H1 (cell line): Measurements from ENCODE around the gene KCNK3. TPM values are rescaled to one million over a fixed set of nuclear protein-coding genes. Genes with fewer than 3 reads are reported as not detected.
"Not testable (repeated sequence)": the region's sequence is repeated elsewhere in the genome, so short reads cannot be mapped to it uniquely, and the experiment has no call there.

ENCODE experiments used
- CTCF ChIA-PET: fragments of 300-600 bp; sonication (Branson Sonifier 250); formaldehyde crosslinking; loops from one replicate; lab custom pipeline; 2021; ENCODE audit not compliant: partially characterized antibody; lab: Charles Lee
- POLR2A ChIA-PET: fragments of 300-600 bp; sonication (Branson Sonifier 250); formaldehyde crosslinking; loops from one replicate; lab custom pipeline; 2021; ENCODE audit warnings: inconsistent platforms; ENCODE audit not compliant: partially characterized antibody; lab: Charles Lee
- DNase-seq, 2 experiments: peaks; one replicate each; pipeline versions ENCODE4 v3.0.0 to v3.0.0-alpha.2; 2010 to 2022; ENCODE audit warnings: low spot score in 2 of 2, low read depth in 1 of 2, mixed read lengths in 1 of 2
- FAIRE-seq: peaks from 2 replicates; lab custom pipeline; 2011; peaks lifted over from hg19 to GRCh38; lab: Jason Lieb, UNC
- H2AFZ ChIP-seq: 2 replicates; pipeline ENCODE4 v1.8.1; 2012; ENCODE audit warnings: low read length, inconsistent platforms
- H2AK5ac ChIP-seq: 2 replicates; pipeline ENCODE4 v1.6.1; 2013; ENCODE audit warnings: low read depth, low read length
- H2BK120ac ChIP-seq: replicated peaks from 2 replicates; pipeline ENCODE3; 2013; ENCODE audit warnings: low read depth, low read length, inconsistent platforms
- H2BK12ac ChIP-seq: 2 replicates; pipeline ENCODE4 v1.6.1; 2013; ENCODE audit warnings: low read depth, low read length
- H2BK15ac ChIP-seq: 2 replicates; pipeline ENCODE4 v1.6.1; 2013; ENCODE audit warnings: low read length
- H2BK20ac ChIP-seq: 2 replicates; pipeline ENCODE4 v1.6.1; 2013; ENCODE audit warnings: low read length
- H2BK5ac ChIP-seq: 2 replicates; pipeline ENCODE4 v1.6.1; 2013; ENCODE audit warnings: low read depth, low read length
- H3K14ac ChIP-seq: 2 replicates; pipeline ENCODE4 v1.6.1; 2013; ENCODE audit warnings: inconsistent platforms; ENCODE audit not compliant: insufficient read length
- H3K18ac ChIP-seq: 2 replicates; pipeline ENCODE4 v1.6.1; 2013; ENCODE audit warnings: low read length; ENCODE audit errors: extremely low read depth
- H3K23ac ChIP-seq: 2 replicates; pipeline ENCODE4 v1.6.1; 2013; ENCODE audit warnings: inconsistent platforms; ENCODE audit not compliant: insufficient read length
- H3K23me2 ChIP-seq: 2 replicates; pipeline ENCODE4 v1.6.1; 2013; ENCODE audit warnings: low read depth, low read length
- H3K27ac ChIP-seq: 2 replicates; pipeline ENCODE4 v1.6.1; 2011; ENCODE audit warnings: low read depth, low read length, inconsistent platforms
- H3K27me3 ChIP-seq, 4 experiments: replicated peaks in 1 of 4; 1 replicate in 1 of 4; 2 replicates in 3 of 4; pipeline versions ENCODE4 v1.6.1 to v1.8.1; 2011 to 2013; ENCODE audit warnings: low read length in 3 of 4, mild to moderate bottlenecking in 3 of 4, inconsistent platforms in 2 of 4, mixed read lengths in 2 of 4, moderate library complexity in 1 of 4; ENCODE audit not compliant: control insufficient read depth in 3 of 4, insufficient read depth in 3 of 4; ENCODE audit errors: extremely low read depth in 1 of 4
- H3K36me3 ChIP-seq, 4 experiments: 2 replicates each; pipeline versions ENCODE4 v1.6.1 to v1.8.1; 2011 to 2013; ENCODE audit warnings: mild to moderate bottlenecking in 4 of 4, low read length in 3 of 4, moderate library complexity in 2 of 4, control low read depth in 1 of 4, inconsistent platforms in 1 of 4; ENCODE audit not compliant: insufficient read depth in 4 of 4, control insufficient read depth in 2 of 4
- H3K4ac ChIP-seq: replicated peaks from 2 replicates; pipeline ENCODE3; 2013; ENCODE audit warnings: low read length, low read depth, mixed read lengths, inconsistent platforms; ENCODE audit not compliant: insufficient read length
- H3K4me1 ChIP-seq, 4 experiments: replicated peaks in 1 of 4; 1 replicate in 1 of 4; 2 replicates in 3 of 4; pipeline versions ENCODE4 v1.6.1 to v1.8.1; 2011 to 2013; ENCODE audit warnings: low read length in 3 of 4, inconsistent platforms in 2 of 4, mixed read lengths in 1 of 4; ENCODE audit not compliant: insufficient read depth in 4 of 4, control insufficient read depth in 3 of 4
- H3K4me2 ChIP-seq, 2 experiments: 2 replicates each; pipeline versions ENCODE4 v1.6.1 to v1.8.1; 2011 to 2013; ENCODE audit warnings: low read depth in 2 of 2, low read length in 2 of 2, control low read depth in 1 of 2, inconsistent platforms in 1 of 2, mild to moderate bottlenecking in 1 of 2; ENCODE audit not compliant: insufficient read depth in 1 of 2
- H3K4me3 ChIP-seq, 4 experiments: fragments of 200-600, 300-600 bp in 1 of 4; sonication (generic), shearing (Covaris generic), sonication (Bioruptor Twin) in 1 of 4; 2 replicates each; pipeline versions ENCODE4 v1.5.1 to v1.8.1; 2011 to 2016; ENCODE audit warnings: low read length in 4 of 4, low read depth in 3 of 4, control low read depth in 2 of 4, inconsistent platforms in 2 of 4, mild to moderate bottlenecking in 2 of 4, mixed read lengths in 1 of 4, moderate library complexity in 1 of 4; ENCODE audit not compliant: insufficient read depth in 2 of 4; ENCODE audit errors: extremely low read depth in 1 of 4
- H3K56ac ChIP-seq: replicated peaks from 2 replicates; pipeline ENCODE3; 2013; ENCODE audit warnings: low read depth, mild to moderate bottlenecking, mixed read lengths, low read length, inconsistent platforms; ENCODE audit not compliant: insufficient read length
- H3K79me1 ChIP-seq: 2 replicates; pipeline ENCODE4 v1.6.1; 2013; ENCODE audit warnings: low read depth, low read length, control low read depth
- H3K79me2 ChIP-seq, 2 experiments: 2 replicates each; pipeline versions ENCODE4 v1.6.1 to v1.8.1; 2012 to 2013; ENCODE audit warnings: low read length in 2 of 2, mild to moderate bottlenecking in 2 of 2, inconsistent platforms in 1 of 2; ENCODE audit not compliant: insufficient read depth in 2 of 2, control insufficient read depth in 1 of 2
- H3K9ac ChIP-seq, 4 experiments: replicated peaks in 1 of 4; 1 replicate in 1 of 4; 2 replicates in 3 of 4; pipeline versions ENCODE4 v1.6.1 to v1.8.1; 2011 to 2013; ENCODE audit warnings: low read depth in 3 of 4, low read length in 3 of 4, control low read depth in 2 of 4, mild to moderate bottlenecking in 2 of 4, moderate library complexity in 2 of 4, inconsistent platforms in 1 of 4; ENCODE audit errors: extremely low read depth in 1 of 4
- H3K9me3 ChIP-seq, 2 experiments: 2 replicates each; pipeline versions ENCODE4 v1.6.1 to v1.8.1; 2012 to 2013; ENCODE audit warnings: mild to moderate bottlenecking in 2 of 2, moderate library complexity in 2 of 2, control low read depth in 1 of 2, inconsistent platforms in 1 of 2, low read depth in 1 of 2, low read length in 1 of 2, mixed read lengths in 1 of 2; ENCODE audit not compliant: insufficient read depth in 2 of 2
- H4K20me1 ChIP-seq, 2 experiments: replicated peaks in 1 of 2; 2 replicates each; pipeline versions ENCODE3 to v1.8.1; 2011 to 2013; ENCODE audit warnings: inconsistent platforms in 2 of 2, low read length in 2 of 2, mild to moderate bottlenecking in 1 of 2; ENCODE audit not compliant: insufficient read depth in 2 of 2, control insufficient read depth in 1 of 2
- H4K5ac ChIP-seq: 2 replicates; pipeline ENCODE4 v1.6.1; 2013; ENCODE audit warnings: low read length, low read depth, mixed read lengths, inconsistent platforms; ENCODE audit not compliant: insufficient read length
- H4K8ac ChIP-seq: 2 replicates; pipeline ENCODE4 v1.8.0; 2013; ENCODE audit warnings: mild to moderate bottlenecking, moderate library complexity, low read length, inconsistent platforms; ENCODE audit not compliant: insufficient read depth; ENCODE audit errors: extremely low read depth
- H4K91ac ChIP-seq: replicated peaks from 2 replicates; pipeline ENCODE3; 2013; ENCODE audit warnings: low read length, mixed read lengths, inconsistent platforms; ENCODE audit not compliant: insufficient read length
- KDM1A ChIP-seq: fragments of 200-600, 300-600 bp; sonication (generic); IDR thresholded peaks from 2 replicates; pipeline ENCODE4 v1.7.1; 2016; ENCODE audit warnings: mild to moderate bottlenecking, low read length, borderline replicate concordance
- SP2 ChIP-seq: IDR thresholded peaks from 2 replicates; pipeline ENCODE4 v1.6.1; 2012; ENCODE audit warnings: mild to moderate bottlenecking, low read length, inconsistent platforms
- YY1 ChIP-seq: IDR thresholded peaks from 2 replicates; pipeline ENCODE4 v1.6.1; 2011; ENCODE audit warnings: low read depth, mild to moderate bottlenecking, low read length
- WGBS, 2 experiments: shearing (Covaris generic) in 1 of 2; methylation state at CpG; one replicate each; pipeline versions ENCODE4 v1.1.6 to v1.1.7; 2013 to 2015; ENCODE audit warnings: low lambda C conversion rate in 2 of 2, mixed read lengths in 2 of 2, inconsistent platforms in 1 of 2, low coverage in 1 of 2, missing lambda C conversion rate in 1 of 2; ENCODE audit not compliant: insufficient replicate concordance in 2 of 2, insufficient coverage in 1 of 2, insufficient read length in 1 of 2; ENCODE audit errors: extremely low coverage in 1 of 2, missing lambda C conversion rate in 1 of 2; 5-methylcytosine and 5-hydroxymethylcytosine counted together
- polyA plus RNA-seq, 7 experiments: library from polyadenylated mRNA; depleted of rRNA in 3 of 7; stranded (reverse) in 5 of 7; unstranded in 2 of 7; fragments of >200 nt in 5 of 7; fragments of 200-250 nt in 2 of 7; gene quantifications; 1 replicate in 5 of 7; 2 replicates in 1 of 7; 4 replicates in 1 of 7; pipeline versions ENCODE4 v1.2.1 to v1.2.3, GENCODE V29; 2011 to 2013; ENCODE audit warnings: missing spikeins in 2 of 7, mixed read lengths in 2 of 7
- total RNA-seq: library from RNA; stranded (reverse); fragmentation: NEBNext Ultra II Directional; extraction: Animal tissue kit (Norgen Biotek cat#: 25700); gene quantifications from 2 replicates; pipeline ENCODE4 v1.2.1, GENCODE V29; 2021
- TF ChIP-seq, protein P1 (sequence below): IDR thresholded peaks from 2 replicates; pipeline ENCODE4 v1.6.1; 2012; ENCODE audit warnings: low read length, inconsistent platforms

KCNK3 gene
- total and polyA plus RNA-seq, 2 of the 8 experiments (the other 6 are each of a cell fraction or from before 2014, with no cell fraction given): 0.29 to 0.30 TPM

DNA sequence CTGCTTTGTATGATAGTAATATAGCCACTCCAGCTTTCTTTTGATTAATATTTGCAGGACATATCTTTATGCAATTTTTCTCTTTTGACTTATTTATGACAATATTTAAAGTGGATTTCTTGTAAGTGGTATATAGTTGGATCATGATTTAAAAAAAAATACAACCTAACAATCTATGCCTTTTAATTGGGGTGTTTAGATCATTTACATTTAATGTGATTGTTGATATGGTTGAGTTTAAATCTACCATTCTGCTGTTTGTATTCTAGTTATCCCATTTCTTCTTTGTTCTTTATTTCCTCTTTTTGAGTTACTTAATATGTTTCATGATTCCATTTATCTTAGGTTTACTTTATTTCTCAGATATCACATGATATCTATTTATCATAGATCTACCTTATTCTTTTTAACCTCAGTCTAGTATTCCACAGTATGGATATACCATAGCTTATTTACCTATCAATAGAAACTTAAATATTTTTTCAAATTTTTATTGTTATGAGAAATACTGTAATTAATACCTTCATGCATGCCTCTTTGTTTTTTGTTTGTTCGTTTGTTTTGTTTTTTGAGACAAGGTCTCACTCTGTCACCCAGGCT lies 32.1 kb upstream of the KCNK3 start (continued):
- TF ChIP-seq KDM1A (no peak), YY1 (no peak), SP2 (no peak)
- TF ChIP-seq, protein P1, sequence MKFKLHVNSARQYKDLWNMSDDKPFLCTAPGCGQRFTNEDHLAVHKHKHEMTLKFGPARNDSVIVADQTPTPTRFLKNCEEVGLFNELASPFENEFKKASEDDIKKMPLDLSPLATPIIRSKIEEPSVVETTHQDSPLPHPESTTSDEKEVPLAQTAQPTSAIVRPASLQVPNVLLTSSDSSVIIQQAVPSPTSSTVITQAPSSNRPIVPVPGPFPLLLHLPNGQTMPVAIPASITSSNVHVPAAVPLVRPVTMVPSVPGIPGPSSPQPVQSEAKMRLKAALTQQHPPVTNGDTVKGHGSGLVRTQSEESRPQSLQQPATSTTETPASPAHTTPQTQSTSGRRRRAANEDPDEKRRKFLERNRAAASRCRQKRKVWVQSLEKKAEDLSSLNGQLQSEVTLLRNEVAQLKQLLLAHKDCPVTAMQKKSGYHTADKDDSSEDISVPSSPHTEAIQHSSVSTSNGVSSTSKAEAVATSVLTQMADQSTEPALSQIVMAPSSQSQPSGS: no peak

DNA sequence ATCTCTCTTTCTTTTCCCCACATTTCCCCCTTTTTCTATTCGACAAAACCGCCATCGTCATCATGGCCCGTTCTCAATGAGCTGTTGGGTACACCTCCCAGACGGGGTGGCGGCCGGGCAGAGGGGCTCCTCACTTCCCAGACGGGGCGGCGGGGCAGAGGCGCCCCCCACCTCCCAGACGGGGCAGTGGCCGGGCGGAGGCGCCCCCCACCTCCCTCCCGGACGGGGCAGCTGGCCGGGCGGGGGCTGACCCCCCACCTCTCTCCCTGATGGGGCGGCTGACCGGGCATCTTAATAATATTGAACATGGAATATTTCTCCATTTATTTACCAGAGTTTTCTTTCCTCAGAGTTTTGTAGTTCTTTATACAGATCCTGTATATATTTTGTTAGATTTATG lies 27.2 kb upstream of the KCNK3 start:
- H4K8ac ChIP-seq, H3K14ac ChIP-seq, H4K5ac ChIP-seq, H3K4ac ChIP-seq, H3K4me1 ChIP-seq, H2BK20ac ChIP-seq, H3K18ac ChIP-seq, H3K27me3 ChIP-seq, H3K23me2 ChIP-seq, H3K56ac ChIP-seq, H2AFZ ChIP-seq, H2BK5ac ChIP-seq, H2BK12ac ChIP-seq, H3K36me3 ChIP-seq, DNase-seq, H3K23ac ChIP-seq, H3K27ac ChIP-seq, H3K79me1 ChIP-seq, H4K20me1 ChIP-seq, H3K79me2 ChIP-seq, H3K9ac ChIP-seq, H2BK15ac ChIP-seq, CTCF ChIA-PET, POLR2A ChIA-PET, FAIRE-seq, H2AK5ac ChIP-seq, H4K91ac ChIP-seq, H2BK120ac ChIP-seq, H3K9me3 ChIP-seq, H3K4me2 ChIP-seq, H3K4me3 ChIP-seq: not testable (repeated sequence)
- WGBS, 2 experiments: 77% methylated on average over 8 of the region's 21 CpGs; no CpG with 5 or more reads in 1 of the 2 experiments
